K562 (cell line): ENCODE measurements around the gene PCF11. TPM values are rescaled to one million over a fixed set of nuclear protein-coding genes. Genes with fewer than 3 reads are reported as not detected.
A peak's percentile ranks its signal among the peaks of the same experiment; 100 is the strongest.

Experiments
- CHD4 ChIP-seq: fragments of 200-600 bp; sonication (generic); IDR thresholded peaks from 3 replicates; pipeline ENCODE4 v1.6.1; 2012; ENCODE audit warnings: low read depth, mild to moderate bottlenecking, mixed read lengths, low read length, inconsistent platforms; ENCODE audit not compliant: insufficient read depth, insufficient replicate concordance, poor library complexity, severe bottlenecking
- CXXC5 ChIP-seq: fragments of 250-450 bp; sonication (Bioruptor Pico); IDR thresholded peaks from 2 replicates; pipeline ENCODE4 v1.8.0; 2022; ENCODE audit warnings: inconsistent platforms, mild to moderate bottlenecking, moderate library complexity
- DIDO1 ChIP-seq: fragments of 450-650 bp; IDR thresholded peaks from 2 replicates; pipeline ENCODE4 v1.6.1; 2016; ENCODE audit warnings: low read depth, missing biosample characterization, missing genetic modification characterization
- EGR1 ChIP-seq: fragments of 450-650 bp; conservative IDR thresholded peaks from 2 replicates; pipeline ENCODE4 v1.6.1; 2017; ENCODE audit warnings: mild to moderate bottlenecking
- HLTF ChIP-seq: fragments of 450-650 bp; IDR thresholded peaks from 2 replicates; pipeline ENCODE4 v1.6.1; 2016
- HSF4 ChIP-seq: fragments of 250-450 bp; sonication (Bioruptor Pico); IDR thresholded peaks from 2 replicates; pipeline ENCODE4 v2.1.2; 2022; ENCODE audit warnings: mild to moderate bottlenecking, moderate library complexity, borderline replicate concordance
- IRF1 ChIP-seq: sonication (generic); formaldehyde crosslinking; IDR thresholded peaks from 2 replicates; pipeline ENCODE4 v1.8.0; 2022; ENCODE audit warnings: missing genetic modification reagents, mild to moderate bottlenecking, borderline replicate concordance
- KDM1A ChIP-seq, 2 experiments: fragments of 450-650 bp; IDR thresholded peaks; 2 replicates each; pipeline ENCODE4 v1.6.1; 2016; ENCODE audit warnings: mild to moderate bottlenecking in 2 of 2
- MCM2 ChIP-seq: fragments of 450-650 bp; IDR thresholded peaks from 2 replicates; pipeline ENCODE4 v1.6.1; 2017; ENCODE audit warnings: low read depth, mild to moderate bottlenecking
- NR2C1 ChIP-seq, 2 experiments: fragments of 450-650 bp; IDR thresholded peaks; 2 replicates each; pipeline ENCODE4 v1.6.1; 2017; ENCODE audit warnings: mild to moderate bottlenecking in 2 of 2, antibody characterized with exemption in 1 of 2, inconsistent platforms in 1 of 2, missing compliant biosample characterization in 1 of 2, missing genetic modification characterization in 1 of 2
- POLR2A ChIP-seq: fragments of 450-650 bp; conservative IDR thresholded peaks from 2 replicates; pipeline ENCODE4 v1.6.1; 2016
- PRDM10 ChIP-seq: fragments of 450-650 bp; IDR thresholded peaks from 2 replicates; pipeline ENCODE4 v1.6.1; 2018; ENCODE audit not compliant: partially characterized antibody
- RNF2 ChIP-seq: sonication (generic); IDR thresholded peaks from 2 replicates; pipeline ENCODE4 v1.6.1; 2016
- SMAD1 ChIP-seq: fragments of 150-350 bp; IDR thresholded peaks from 2 replicates; pipeline ENCODE4 v1.6.1; 2014; ENCODE audit warnings: low read length, low read depth; ENCODE audit not compliant: partially characterized antibody
- YY1 ChIP-seq, 3 experiments: IDR thresholded peaks; 2 replicates each; pipeline ENCODE4 v1.6.1; 2011; ENCODE audit warnings: low read length in 2 of 3, mild to moderate bottlenecking in 2 of 3, moderate library complexity in 2 of 3, borderline replicate concordance in 1 of 3, control low read depth in 1 of 3, low read depth in 1 of 3; ENCODE audit not compliant: insufficient read depth in 3 of 3, insufficient replicate concordance in 2 of 3, control insufficient read depth in 1 of 3, insufficient read length in 1 of 3; ENCODE audit errors: extremely low read depth in 1 of 3
- ZBTB2 ChIP-seq: fragments of 450-650 bp; IDR thresholded peaks from 2 replicates; pipeline ENCODE4 v1.6.1; 2016; ENCODE audit warnings: antibody characterized with exemption
- ZBTB26 ChIP-seq: fragments of 450-650 bp; formaldehyde crosslinking; IDR thresholded peaks from 2 replicates; pipeline ENCODE4 v1.4.0; 2022; ENCODE audit warnings: missing genetic modification characterization
- ZNF79 ChIP-seq: fragments of 250-450 bp; sonication (Bioruptor Pico); IDR thresholded peaks from 2 replicates; pipeline ENCODE4 v1.4.0; 2020; ENCODE audit warnings: low read depth, mild to moderate bottlenecking, moderate library complexity
- polyA plus RNA-seq, 8 experiments: library from polyadenylated mRNA; depleted of rRNA in 4 of 8; stranded (reverse) in 5 of 8; unstranded in 3 of 8; fragments of >200 nt; fragmentation: Nextera tagmentation in 2 of 8; fragmentation: Illumina TruSeq in 1 of 8; extraction: Ambion mirVana in 2 of 8; extraction: Trizol in 1 of 8; gene quantifications; 2 replicates each; pipeline versions ENCODE4 v1.2.1 to v1.2.3, GENCODE V29; 2011 to 2014; ENCODE audit warnings: inconsistent platforms in 1 of 8, missing spikeins in 1 of 8
- total RNA-seq, 7 experiments: library from RNA; depleted of rRNA in 6 of 7; stranded (reverse); fragments of >200 nt in 6 of 7; fragmentation: Illumina TruSeq in 2 of 7; extraction: Trizol in 2 of 7; gene quantifications; 2 replicates each; pipeline versions ENCODE4 v1.2.1 to v1.2.3, GENCODE V29; 2011 to 2021; ENCODE audit warnings: low replicate concordance in 1 of 7

Gene PCF11
- total and polyA plus RNA-seq, 9 of the 15 experiments (the other 6 are each of a cell fraction or from before 2014, with no cell fraction given) = 9.3 to 91.6 (median 54.4) TPM

- TF ChIP-seq PRDM10 = peak; percentile 84
- peak; percentile 80 for TF ChIP-seq EGR1
- peak; percentile 49 for TF ChIP-seq POLR2A
- no peak for TF ChIP-seq ZNF79
- TF ChIP-seq KDM1A (IDR thresholded peaks at IDR 0.05) = no peak
- TF ChIP-seq DIDO1 (tag) = no peak
- TF ChIP-seq ZBTB2 = no peak
- TF ChIP-seq RNF2 = no peak; the same call in 1 of the 2 replicates
- TF ChIP-seq YY1 (IDR thresholded peaks at IDR 0.05; ENCODE audit: borderline replicate concordance in 1 of 3, control insufficient read depth in 1 of 3, extremely low read depth in 1 of 3, insufficient read depth in 3 of 3, insufficient read length in 1 of 3, insufficient replicate concordance in 2 of 3, low read depth in 1 of 3, low read length in 2 of 3) = peak in 1 of 3 experiments; percentile 13
- TF ChIP-seq SMAD1 = no peak
- no peak for TF ChIP-seq MCM2
- TF ChIP-seq ZBTB26 (CRISPR knock-in tag) = 0 out of 2 replicates have a peak, but pooled peaks have one; percentile 8
- no peak for TF ChIP-seq NR2C1 (IDR thresholded peaks at IDR 0.05)
- TF ChIP-seq NR2C1 (tag; IDR thresholded peaks at IDR 0.05) = no peak
- no peak for TF ChIP-seq CHD4
- TF ChIP-seq HLTF = no peak
- TF ChIP-seq IRF1 (CRISPR knock-in tag) = no peak
- TF ChIP-seq CXXC5 (CRISPR knock-in tag) = peak; percentile 72
- TF ChIP-seq HSF4 (CRISPR knock-in tag) = no peak
These were observed 561 bp upstream of the PCF11 start (continued) for GRCh38 chr11:83156144-83156995.
